ENCODE measurements around the gene CDK10.

GRCh38 chr16:89656435-89657121, 29.9 kb upstream of the CDK10 start:
- TF ChIP-seq CTCF (IDR thresholded peaks at IDR 0.05), result no peak
- TF ChIP-seq POLR2A (IDR thresholded peaks at IDR 0.05), result no peak
- TF ChIP-seq POLR2AphosphoS5 (IDR thresholded peaks at IDR 0.05), result no peak
- no peak for TF ChIP-seq EP300 (IDR thresholded peaks at IDR 0.05)
